ENCODE data around the gene GRIN1. TPM values are rescaled to one million over a fixed set of nuclear protein-coding genes. Genes with fewer than 3 reads are reported as not detected.

Gene GRIN1
- total RNA-seq, 1 donor from 2014 or later = 31.2 TPM

DNA sequence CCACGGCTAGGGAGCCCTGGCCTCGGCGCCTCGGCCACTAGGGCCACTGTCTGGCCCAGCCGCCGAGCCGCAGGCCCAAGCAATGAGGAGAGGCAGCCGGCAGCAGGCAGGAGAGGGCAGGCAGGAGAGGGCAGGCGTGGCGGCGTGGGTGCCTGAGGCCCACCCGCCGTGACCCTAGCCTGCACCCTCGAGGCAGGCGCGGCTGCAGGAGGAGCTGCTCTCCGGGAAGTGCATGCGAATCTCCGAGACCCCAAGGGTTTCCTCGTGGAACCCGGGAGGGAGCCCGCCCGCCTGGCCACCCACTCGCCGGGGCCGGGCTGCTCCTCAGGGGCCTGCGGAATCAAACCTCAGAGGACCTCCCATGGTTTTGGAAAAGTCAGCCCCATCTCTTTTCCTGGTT, 9.3 kb downstream of the GRIN1 start:
- no peak for DNase-seq

GRCh38 chr9:137148661-137149060, 9.7 kb downstream of the GRIN1 start:
- no peak for DNase-seq

- DNase-seq = no peak
Observed at GRCh38 chr9:137149363-137149762, 10.4 kb downstream of the GRIN1 start.

GRCh38 chr9:137149942-137150616, 11.1 kb downstream of the GRIN1 start:
- DNase-seq = no peak

- no peak for DNase-seq
Observed at GRCh38 chr9:137150617-137151457, 11.9 kb downstream of the GRIN1 start.

DNA sequence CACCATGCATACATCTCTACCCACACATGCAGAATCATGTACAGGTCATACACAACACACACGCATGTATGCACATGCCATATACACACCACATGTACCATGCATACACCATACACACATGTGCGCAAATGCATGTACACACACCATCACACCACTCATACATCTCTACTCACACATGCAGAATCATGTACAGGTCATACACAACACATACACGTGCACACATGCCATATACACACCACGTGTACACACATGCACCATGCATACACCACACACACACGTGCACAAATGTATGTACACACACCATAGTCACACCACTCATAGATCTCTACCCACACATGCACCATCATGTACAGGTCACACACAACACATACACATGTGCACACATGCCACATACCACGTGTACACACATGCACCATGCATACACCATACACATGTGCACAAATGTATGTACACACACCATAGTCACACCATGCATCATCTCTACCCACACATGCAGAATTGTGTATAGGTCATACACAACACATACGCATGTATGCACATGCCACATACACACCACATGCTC, 14.0 kb downstream of the GRIN1 start:
- no peak for DNase-seq

DNA sequence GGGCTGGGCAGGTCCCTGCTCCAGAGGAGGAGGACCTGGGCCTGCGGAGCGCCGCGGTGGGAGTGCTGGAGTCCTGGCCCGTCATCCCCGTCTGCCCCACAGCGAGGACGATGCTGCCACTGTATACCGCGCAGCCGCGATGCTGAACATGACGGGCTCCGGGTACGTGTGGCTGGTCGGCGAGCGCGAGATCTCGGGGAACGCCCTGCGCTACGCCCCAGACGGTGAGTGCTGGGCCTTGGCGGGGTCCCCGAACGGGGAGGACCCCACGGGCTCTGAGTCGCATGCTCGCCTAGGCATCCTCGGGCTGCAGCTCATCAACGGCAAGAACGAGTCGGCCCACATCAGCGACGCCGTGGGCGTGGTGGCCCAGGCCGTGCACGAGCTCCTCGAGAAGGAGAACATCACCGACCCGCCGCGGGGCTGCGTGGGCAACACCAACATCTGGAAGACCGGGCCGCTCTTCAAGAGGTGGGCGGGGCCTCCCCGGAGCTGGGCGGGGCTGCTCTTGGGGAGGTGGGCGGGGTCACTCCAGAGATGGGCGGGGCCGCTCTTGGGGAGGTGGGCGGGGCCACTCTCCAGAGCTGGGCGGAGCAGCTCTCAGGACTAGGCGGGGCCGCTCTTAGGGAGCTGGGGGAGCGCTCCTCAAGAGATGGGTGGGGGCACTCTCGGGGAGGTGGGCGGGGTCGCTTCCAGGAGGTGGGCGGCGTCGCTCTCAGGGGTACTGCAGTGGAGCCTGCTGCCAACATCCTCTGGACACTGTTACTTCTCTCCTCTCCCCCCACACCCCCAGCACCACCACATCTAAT, 17.8 kb downstream of the GRIN1 start:
- peak; percentile 50 for DNase-seq

DNA sequence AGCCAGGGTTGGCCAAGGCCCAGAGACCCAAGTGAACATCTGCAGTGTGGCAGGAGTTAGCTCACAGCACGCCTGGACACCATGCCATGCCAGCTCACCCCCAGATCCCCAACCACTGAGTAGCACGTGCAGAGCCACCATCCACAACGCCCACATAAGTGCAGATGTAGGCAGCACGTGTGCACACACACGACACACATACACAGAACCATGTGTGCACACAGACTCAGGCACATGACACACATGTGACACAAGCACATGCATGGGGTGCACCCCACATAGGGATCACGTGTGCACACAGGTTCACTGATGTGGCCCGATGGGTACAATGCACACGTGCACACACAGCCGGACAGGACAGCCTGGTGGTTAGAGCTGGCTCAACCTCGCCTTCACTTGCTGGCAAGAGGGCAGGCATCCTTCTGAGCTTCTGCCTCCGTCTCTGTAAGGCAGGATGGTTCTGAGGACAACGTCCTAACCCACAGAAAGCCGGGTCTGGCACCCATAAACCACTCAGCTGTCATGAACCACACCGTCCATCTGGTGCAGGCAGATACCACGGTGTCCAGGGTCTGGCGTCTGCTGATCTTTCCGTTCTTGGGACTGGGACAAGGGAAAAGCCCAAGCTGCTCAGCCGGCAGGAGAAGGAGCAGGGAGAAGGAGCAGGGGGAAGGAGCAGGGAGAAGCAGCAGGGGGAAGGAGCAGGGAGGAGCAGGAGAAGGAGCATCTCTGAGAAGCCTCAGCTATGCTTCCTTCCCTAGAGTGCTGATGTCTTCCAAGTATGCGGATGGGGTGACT, 18.9 kb downstream of the GRIN1 start:
- peak; percentile 21 for DNase-seq

DNA sequence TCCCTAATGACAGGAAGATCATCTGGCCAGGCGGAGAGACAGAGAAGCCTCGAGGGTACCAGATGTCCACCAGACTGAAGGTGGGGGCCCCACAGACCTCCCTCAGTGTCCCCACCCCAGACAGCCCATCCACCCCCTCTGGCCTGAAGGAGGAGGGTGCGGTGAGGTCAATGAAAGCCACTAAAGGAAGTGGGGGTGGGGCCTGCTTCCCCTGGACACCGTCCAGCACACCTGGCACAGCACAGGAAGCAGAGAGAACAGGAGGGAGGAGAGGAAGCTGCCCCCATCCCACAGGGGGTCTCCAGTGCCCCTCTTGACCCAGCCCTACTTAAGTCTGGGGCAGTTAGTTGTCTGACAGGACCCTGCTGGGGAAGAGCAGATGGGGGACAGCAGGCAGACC, 19.7 kb downstream of the GRIN1 start:
- no peak for DNase-seq

DNA sequence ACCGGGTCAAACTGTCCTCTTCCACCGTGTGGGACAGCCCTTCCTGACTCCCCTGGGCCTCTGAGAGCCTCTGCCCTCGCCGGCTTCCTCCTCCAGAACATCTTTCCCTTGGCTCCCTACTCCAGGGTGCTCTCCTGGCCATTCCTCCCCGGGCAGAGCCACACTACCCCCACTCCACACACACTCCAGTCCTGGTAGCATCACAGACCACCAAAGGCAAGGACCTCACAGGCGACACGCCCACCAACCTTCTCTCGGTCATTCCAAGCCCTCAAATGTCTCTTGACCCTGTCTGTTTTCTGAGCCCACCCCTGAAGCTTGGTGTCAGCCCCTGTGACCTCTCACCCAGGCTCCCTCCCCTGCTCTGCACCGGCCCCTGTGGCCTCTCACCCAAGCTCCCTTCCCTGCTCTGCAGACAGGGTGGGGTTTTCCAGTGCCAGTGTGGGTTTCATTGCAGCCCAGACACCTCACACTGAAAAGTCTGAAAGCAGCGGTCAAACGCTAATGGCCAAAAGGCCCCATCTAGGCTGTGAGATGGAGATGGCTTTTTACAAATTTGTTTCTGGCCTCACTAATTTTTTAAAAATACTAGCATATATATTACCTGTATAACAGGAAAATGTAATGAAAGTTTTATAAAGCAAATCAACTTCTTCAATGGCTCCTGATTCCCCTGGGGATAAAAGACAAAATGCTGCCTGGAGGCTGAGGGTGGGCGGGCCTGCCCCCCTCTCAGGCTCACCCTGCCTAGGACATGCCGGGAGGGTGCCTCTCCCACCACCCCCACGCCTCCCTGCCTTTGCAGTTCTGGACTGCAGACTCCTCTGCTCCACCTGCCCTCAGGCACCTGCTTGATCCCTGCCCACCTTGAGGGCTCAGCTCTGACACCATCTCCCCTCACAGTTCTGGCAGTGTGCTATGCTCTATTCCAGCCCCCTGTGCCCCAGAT, 20.4 kb downstream of the GRIN1 start:
- no peak for DNase-seq

DNA sequence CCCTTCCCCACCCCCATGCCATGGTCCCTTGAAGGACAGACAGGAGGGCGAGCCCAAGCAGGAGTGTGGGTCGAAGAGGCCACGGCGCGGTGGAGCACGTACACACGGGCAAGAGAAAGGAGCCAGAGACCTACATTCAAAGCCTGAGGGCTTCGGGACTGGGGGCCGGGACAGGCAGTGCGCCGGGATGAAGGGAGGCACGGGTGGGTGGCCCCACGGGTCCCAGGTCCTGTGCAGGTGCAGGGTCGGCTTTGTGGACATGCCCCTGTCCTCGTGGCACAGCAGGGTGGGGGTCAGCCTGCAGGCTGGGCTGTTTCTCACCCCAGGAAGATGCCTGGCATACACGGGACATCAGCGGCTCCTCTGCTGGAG, 21.1 kb downstream of the GRIN1 start:
- no peak for DNase-seq

- no peak for DNase-seq
Observed at GRCh38 chr9:137160716-137161557, 22.0 kb downstream of the GRIN1 start.

GRCh38 chr9:137161558-137162486, 22.9 kb downstream of the GRIN1 start:
- DNase-seq = no peak

- no peak for DNase-seq
Observed at GRCh38 chr9:137162505-137163364, 23.8 kb downstream of the GRIN1 start.

- DNase-seq = no peak
Observed at GRCh38 chr9:137163365-137163715, 24.4 kb downstream of the GRIN1 start.

DNA sequence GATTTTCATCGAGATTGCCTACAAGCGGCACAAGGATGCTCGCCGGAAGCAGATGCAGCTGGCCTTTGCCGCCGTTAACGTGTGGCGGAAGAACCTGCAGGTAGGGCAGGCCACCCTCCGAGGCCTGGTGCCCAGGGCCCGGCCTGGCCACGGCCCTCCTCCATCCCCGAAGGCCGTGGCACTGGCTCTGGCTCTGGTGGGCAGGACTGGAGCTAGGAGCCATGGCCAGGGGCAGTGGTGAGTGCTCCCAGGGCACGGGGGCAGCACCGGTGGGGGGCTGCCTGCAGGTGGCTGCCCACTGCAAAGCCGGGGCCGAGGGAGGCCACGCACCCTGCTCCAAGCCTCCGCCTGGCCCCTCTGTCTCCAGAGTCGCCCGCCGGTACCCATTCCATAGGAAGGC, 24.9 kb downstream of the GRIN1 start:
- DNase-seq = no peak

DNA sequence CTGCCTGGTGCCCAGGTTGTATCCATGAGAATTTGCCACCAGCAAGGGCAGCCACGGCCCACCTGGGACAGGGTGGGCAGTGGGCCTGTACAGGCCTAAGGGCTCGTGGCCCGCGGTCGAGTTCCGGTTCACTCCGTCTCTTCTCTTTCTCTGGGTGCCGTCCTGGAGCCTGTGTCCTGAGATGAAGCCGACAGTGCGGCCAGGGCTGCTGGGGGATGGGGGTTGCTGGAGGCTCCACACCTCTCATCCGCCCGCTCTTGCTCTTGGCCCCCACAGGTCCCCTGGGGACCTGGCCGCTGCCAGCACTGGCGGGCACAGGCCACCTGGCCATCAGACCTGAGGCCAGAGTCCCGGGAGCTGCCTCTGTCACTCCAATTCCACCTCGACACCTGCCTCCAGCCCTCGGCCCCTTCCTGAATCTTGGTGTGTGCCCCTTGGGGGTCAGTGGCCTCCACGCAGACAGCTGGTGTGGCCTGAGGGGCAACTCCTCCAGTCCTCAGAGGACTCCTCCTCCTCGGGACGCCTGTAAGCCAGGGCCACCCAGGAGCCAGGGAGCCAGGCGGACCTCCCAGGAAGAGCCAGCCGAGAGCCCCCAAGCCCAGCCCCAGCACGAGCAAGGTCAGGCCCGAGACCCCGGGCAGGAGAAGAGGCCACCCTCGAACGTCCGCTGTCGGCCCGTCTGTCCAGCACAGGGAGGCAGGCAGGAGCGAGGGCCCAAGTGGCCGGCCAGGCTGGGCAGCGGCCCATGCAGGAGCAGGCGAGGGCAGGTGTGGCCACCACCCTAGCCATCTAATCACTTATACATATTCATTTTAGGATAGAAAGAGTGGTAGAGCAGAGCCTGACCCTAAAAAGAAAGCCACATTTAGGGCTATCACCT, 25.7 kb downstream of the GRIN1 start:
- DNase-seq = no peak
